Loucy (cell line): ENCODE data around the gene GLP2R.

Experiments
- CTCF ChIP-seq: fragments of 200-600 bp; sonication (generic); conservative IDR thresholded peaks from 2 replicates; pipeline ENCODE4 v1.5.1; 2014; ENCODE audit warnings: mild to moderate bottlenecking, antibody characterized with exemption, low read length
- EZH2phosphoT487 ChIP-seq: fragments of 200-600 bp; IDR thresholded peaks from 2 replicates; pipeline ENCODE4 v1.6.1; 2018; ENCODE audit warnings: antibody characterized with exemption, mild to moderate bottlenecking, moderate library complexity, borderline replicate concordance

DNA sequence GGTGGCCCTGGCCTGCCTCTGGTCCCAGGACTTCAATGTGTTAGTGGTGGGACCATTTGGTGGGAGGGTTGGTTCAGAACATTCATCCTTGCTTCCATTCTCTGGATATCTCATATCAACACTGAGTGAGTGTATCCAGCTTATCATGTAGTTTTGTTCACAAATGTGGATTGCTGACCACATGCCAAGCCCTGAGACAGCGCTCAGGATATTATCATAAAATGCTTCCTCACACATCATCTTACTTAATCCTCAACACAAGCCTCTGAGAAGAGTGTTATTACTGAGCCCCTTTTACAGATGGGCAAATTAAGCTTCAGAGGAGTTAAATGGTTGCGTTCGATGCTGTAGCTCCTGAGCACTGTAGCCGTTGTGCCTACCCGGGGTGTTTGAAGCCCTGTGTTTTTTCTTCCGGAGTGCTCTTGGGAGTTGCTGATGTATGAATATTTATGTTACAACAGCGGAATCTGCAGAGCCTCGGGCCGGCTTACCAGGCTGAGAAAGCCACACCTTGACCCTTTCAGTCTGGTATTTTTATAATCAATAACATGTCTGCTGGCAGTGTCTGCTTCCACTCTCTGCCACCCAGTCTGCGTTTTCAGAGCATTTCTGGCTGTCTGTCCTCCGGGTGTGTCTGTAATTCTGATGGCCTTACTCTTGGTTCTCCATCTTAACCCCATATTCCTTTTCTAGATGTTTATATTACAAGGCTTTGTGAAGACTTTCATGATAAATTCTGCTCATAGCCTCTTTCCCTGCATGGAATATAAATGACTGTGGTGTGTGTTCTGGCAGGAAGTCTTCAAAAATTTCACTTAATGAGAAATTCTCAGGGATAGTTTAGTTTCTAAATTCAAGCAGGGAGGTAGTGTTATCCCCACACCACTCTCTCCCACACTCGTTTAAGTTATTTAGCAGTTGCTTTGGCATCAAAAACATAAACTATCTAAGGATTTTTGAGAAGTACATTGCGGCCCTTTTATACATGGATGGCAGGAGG lies 2.9 kb downstream of the GLP2R start:
- TF ChIP-seq CTCF (no peak), EZH2phosphoT487 (no peak)
